ENCODE data around the gene NUTF2. TPM values are rescaled to one million over a fixed set of nuclear protein-coding genes. Genes with fewer than 3 reads are reported as not detected.

The NUTF2 gene
- total and polyA plus RNA-seq, 9 donors: 35.9 to 105 (median 67.8) TPM

DNA sequence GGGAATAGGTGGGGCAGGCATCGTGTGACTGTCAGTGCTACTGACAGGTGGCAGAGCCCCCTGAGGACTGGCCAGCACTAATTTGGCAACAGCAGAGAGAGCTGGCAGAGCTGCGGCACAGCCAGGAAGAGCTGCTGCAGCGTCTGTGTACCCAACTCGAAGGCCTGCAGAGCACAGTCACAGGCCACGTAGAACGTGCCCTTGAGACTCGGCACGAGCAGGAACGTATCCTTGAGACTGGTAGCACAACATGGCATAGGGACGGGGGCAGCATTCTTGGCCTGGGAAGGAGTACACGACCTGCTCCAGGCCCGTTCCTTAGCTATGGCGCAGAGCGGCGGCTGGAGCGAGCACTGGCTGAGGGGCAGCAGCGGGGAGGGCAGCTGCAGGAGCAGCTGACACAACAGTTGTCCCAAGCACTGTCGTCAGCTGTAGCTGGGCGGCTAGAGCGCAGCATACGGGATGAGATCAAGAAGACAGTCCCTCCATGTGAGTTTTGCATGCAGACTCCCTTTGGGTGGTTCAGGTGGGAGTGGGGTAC is 35.0 kb downstream of the NUTF2 start:
- H3K27me3 ChIP-seq: no peaks in the 10 kb centered on the region
- peaks cover 6% of the 10 kb centered on the region for H3K4me1 ChIP-seq (ENCODE audit: insufficient read depth)
- H3K36me3 ChIP-seq: no peaks in the 10 kb centered on the region
- intact Hi-C loops (cut with DNase I): loop anchor here in 3 of 4 donors (5.0 kb wide), 1 partner anchor 46 kb away; no protein-coding TSS in a partner anchor
- TF ChIP-seq POLR2A (IDR thresholded peaks at IDR 0.05): no peak
- TF ChIP-seq EP300 (IDR thresholded peaks at IDR 0.05): no peak
- TF ChIP-seq, protein P1, sequence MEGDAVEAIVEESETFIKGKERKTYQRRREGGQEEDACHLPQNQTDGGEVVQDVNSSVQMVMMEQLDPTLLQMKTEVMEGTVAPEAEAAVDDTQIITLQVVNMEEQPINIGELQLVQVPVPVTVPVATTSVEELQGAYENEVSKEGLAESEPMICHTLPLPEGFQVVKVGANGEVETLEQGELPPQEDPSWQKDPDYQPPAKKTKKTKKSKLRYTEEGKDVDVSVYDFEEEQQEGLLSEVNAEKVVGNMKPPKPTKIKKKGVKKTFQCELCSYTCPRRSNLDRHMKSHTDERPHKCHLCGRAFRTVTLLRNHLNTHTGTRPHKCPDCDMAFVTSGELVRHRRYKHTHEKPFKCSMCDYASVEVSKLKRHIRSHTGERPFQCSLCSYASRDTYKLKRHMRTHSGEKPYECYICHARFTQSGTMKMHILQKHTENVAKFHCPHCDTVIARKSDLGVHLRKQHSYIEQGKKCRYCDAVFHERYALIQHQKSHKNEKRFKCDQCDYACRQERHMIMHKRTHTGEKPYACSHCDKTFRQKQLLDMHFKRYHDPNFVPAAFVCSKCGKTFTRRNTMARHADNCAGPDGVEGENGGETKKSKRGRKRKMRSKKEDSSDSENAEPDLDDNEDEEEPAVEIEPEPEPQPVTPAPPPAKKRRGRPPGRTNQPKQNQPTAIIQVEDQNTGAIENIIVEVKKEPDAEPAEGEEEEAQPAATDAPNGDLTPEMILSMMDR (IDR thresholded peaks at IDR 0.05): no peak
- WGBS, 3 donors: 84 to 92% (median 87%) methylated on average over 21 of the region's 21 CpGs
- no peaks in the 10 kb centered on the region for H3K9me3 ChIP-seq
- DNase-seq: no peak
- H3K4me3 ChIP-seq: no peak overlapping the region
- no peak overlapping the region for H3K27ac ChIP-seq

DNA sequence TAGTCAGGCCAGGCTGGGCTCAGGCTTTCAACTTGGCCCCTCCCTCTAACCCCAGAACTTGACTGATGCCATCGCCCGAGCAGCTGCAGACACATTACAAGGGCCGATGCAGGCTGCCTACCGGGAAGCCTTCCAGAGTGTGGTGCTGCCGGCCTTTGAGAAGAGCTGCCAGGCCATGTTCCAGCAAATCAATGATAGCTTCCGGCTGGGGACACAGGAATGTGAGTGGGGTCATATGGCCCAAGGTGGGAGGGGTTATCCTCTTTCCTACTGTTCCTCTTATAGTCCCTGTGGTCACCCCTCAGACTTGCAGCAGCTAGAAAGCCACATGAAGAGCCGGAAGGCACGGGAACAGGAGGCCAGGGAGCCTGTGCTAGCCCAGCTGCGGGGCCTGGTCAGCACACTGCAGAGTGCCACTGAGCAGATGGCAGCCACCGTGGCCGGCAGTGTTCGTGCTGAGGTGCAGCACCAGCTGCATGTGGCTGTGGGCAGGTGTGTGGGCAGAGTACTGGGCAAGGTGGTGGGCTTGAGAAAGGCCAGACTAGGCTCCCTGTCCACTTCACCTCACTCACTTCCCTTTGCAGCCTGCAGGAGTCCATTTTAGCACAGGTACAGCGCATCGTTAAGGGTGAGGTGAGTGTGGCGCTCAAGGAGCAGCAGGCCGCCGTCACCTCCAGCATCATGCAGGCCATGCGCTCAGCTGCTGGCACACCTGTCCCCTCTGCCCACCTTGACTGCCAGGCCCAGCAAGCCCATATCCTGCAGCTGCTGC is 35.8 kb downstream of the NUTF2 start:
- intact Hi-C loops (cut with DNase I): loop anchor here in 3 of 4 donors (5.0 kb wide), 1 partner anchor 45 kb away; no protein-coding TSS in a partner anchor
- Histone ChIP-seq H3K4me3 (no peak overlapping the region), H3K4me1 (ENCODE audit: insufficient read depth) (peaks cover 6% of the 10 kb centered on the region), H3K27me3 (no peaks in the 10 kb centered on the region), H3K36me3 (no peaks in the 10 kb centered on the region), H3K9me3 (no peaks in the 10 kb centered on the region), H3K27ac (no peak overlapping the region)
- no peak for DNase-seq
- WGBS, 3 donors: 59 to 70% (median 60%) methylated on average over 18 of the region's 18 CpGs
- TF ChIP-seq, protein P1 (IDR thresholded peaks at IDR 0.05): no peak

DNA sequence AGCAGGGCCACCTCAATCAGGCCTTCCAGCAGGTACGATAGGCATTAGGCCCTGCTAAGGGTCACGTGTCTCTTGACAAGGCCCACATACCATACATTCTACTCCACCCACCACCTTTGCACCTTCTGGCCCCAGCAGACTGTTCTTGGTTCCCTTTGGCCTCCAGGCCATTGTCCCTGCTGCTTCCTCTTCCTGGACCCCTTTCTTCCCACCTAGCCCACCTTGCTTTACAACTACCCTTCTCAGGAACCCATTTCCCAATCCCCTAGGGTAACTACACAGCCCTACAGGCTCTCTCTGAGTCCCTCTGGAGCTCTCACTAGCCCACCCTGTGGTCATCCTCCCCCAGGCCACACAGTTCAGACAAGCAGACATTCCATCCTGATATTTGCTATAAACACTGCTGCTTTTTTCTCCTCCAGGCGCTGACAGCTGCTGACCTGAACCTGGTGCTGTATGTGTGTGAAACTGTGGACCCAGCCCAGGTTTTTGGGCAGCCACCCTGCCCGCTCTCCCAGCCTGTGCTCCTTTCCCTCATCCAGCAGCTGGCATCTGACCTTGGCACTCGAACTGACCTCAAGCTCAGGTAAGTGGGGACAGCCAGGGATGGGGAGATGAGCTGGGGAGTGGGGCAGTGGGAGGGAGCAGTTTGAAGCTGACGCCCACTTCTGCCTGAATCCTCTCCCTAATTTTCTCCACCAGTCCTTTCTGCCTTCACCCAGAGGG is 36.6 kb downstream of the NUTF2 start:
- Histone ChIP-seq H3K36me3 (no peaks in the 10 kb centered on the region), H3K4me1 (ENCODE audit: insufficient read depth) (peaks cover 6% of the 10 kb centered on the region), H3K4me3 (no peak overlapping the region), H3K27ac (peak overlapping the region in 1 of 2 donors; percentile 11), H3K27me3 (no peaks in the 10 kb centered on the region), H3K9me3 (no peaks in the 10 kb centered on the region)
- WGBS, 3 donors: 39 to 50% (median 43%) methylated on average over 6 of the region's 6 CpGs
- no peak for DNase-seq
- TF ChIP-seq EP300 (IDR thresholded peaks at IDR 0.05): no peak
- TF ChIP-seq POLR2A (IDR thresholded peaks at IDR 0.05): no peak
- TF ChIP-seq, protein P1 (IDR thresholded peaks at IDR 0.05): no peak
- intact Hi-C loops (cut with DNase I): loop anchor here in 3 of 4 donors (5.0 kb wide), 1 partner anchor 44 kb away; no protein-coding TSS in a partner anchor

DNA sequence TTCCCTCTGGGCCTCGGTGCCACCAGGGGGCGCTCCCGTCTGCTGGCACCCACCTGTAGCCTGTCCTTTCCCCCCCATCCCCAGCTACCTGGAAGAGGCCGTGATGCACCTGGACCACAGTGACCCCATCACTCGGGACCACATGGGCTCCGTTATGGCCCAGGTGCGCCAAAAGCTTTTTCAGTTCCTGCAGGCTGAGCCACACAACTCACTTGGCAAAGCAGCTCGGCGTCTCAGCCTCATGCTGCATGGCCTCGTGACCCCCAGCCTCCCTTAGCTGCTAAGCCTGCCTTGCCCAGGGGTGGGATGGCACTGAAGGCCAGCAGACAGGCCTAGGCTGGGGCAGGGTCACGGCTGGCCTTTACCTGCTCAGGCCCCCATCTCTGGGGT is 37.1 kb downstream of the NUTF2 start:
- Histone ChIP-seq H3K4me1 (ENCODE audit: insufficient read depth) (peaks cover 6% of the 10 kb centered on the region), H3K27ac (peak overlapping the region in 1 of 2 donors; percentile 11), H3K4me3 (no peak overlapping the region), H3K9me3 (no peaks in the 10 kb centered on the region), H3K36me3 (no peaks in the 10 kb centered on the region), H3K27me3 (no peaks in the 10 kb centered on the region)
- TF ChIP-seq POLR2A (IDR thresholded peaks at IDR 0.05): no peak
- TF ChIP-seq, protein P1 (IDR thresholded peaks at IDR 0.05): peak; percentile 70 to 76 (median 74)
- TF ChIP-seq EP300 (IDR thresholded peaks at IDR 0.05): no peak
- peak; percentile 49 to 76 (median 71) for DNase-seq
- intact Hi-C loops (cut with DNase I): loop anchor here in 3 of 4 donors (5.0 kb wide), 1 partner anchor 43 kb away; no protein-coding TSS in a partner anchor
- WGBS, 3 donors: 53 to 63% (median 53%) methylated on average over 11 of the region's 11 CpGs
